Spinal cord (tissue), 10 donors: ENCODE data around the gene TMEM132D. TPM values are rescaled to one million over a fixed set of nuclear protein-coding genes. Genes with fewer than 3 reads are reported as not detected.

Source experiments
- DNase-seq, 6 donors: peaks; one replicate each; pipeline versions ENCODE4 v3.0.0 to v3.0.0-alpha.2; 2013 to 2015; ENCODE audit warnings: low spot score in 6 of 6, low read depth in 4 of 6
- H3K27ac ChIP-seq: one replicate; pipeline ENCODE4 v1.5.1; 2013; ENCODE audit warnings: low read depth, low read length, control low read depth
- H3K27me3 ChIP-seq: one replicate; pipeline ENCODE4 v1.6.1; 2013; ENCODE audit warnings: low read length; ENCODE audit not compliant: control insufficient read depth, insufficient read depth
- H3K36me3 ChIP-seq: one replicate; pipeline ENCODE4 v1.6.1; 2013; ENCODE audit warnings: low read length; ENCODE audit not compliant: control insufficient read depth, insufficient read depth
- H3K4me1 ChIP-seq: one replicate; pipeline ENCODE4 v1.6.1; 2013; ENCODE audit warnings: low read length; ENCODE audit not compliant: control insufficient read depth, insufficient read depth
- H3K4me3 ChIP-seq: one replicate; pipeline ENCODE4 v1.5.1; 2013; ENCODE audit warnings: low read depth, low read length, control low read depth
- H3K9me3 ChIP-seq: one replicate; pipeline ENCODE4 v1.6.1; 2013; ENCODE audit warnings: low read length; ENCODE audit not compliant: control insufficient read depth, insufficient read depth
- WGBS: methylation state at CpG from one replicate; pipeline ENCODE4 v1.1.5; 2013; ENCODE audit warnings: missing lambda C conversion rate; ENCODE audit not compliant: insufficient coverage; 5-methylcytosine and 5-hydroxymethylcytosine counted together
- polyA plus RNA-seq, 2 donors: library from polyadenylated mRNA; unstranded; fragments of 120-200 nt; gene quantifications; one replicate each; pipeline ENCODE4 v1.2.1, GENCODE V29; 2013; ENCODE audit not compliant: insufficient read length in 2 of 2
- total RNA-seq, 2 donors: library from RNA; depleted of rRNA in 1 of 2; stranded (reverse); fragments of 120-200 nt in 1 of 2; fragments of >200 nt in 1 of 2; gene quantifications; one replicate each; pipeline versions ENCODE4 v1.2.3 to v1.2.4, GENCODE V29; 2013 to 2014
- donor health status: healthy.

Gene TMEM132D
- total and polyA plus RNA-seq, 4 donors = 4.7 to 15.7 (median 12.6) TPM

DNA sequence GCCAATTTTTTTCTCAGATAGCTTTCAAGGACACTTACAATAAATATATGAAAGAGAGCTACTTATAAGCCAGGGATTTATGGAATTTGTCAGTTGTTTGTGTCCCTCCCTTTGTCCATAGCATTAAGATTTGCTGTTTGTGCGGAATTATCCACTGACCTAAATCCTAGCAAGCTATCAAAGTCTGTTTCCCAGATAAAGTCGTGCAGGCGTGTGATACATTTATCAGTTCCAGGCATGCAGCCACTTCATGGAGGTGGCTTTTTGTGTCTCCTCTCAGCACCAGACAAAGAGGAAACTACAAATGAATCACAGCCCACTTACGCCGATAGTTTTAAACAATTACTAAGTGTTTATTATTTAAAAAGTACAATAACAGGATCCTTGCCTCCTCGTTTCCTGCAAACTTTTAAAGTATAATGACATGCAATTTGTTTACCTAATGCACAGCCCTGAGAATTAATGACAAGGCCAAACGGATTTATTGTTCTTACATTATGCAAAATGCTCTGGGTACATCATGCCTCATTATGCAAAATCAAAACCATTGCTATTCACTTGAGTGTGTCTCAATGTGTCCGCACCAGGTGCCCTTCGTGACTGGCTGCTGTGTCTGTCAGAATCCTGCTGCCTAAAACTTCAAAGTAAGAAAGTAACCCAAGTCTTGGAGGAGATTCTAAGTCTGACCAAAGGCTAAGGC lies 627.3 kb downstream of the TMEM132D start:
- 45% methylated on average over 5 of the region's 9 CpGs for WGBS

DNA sequence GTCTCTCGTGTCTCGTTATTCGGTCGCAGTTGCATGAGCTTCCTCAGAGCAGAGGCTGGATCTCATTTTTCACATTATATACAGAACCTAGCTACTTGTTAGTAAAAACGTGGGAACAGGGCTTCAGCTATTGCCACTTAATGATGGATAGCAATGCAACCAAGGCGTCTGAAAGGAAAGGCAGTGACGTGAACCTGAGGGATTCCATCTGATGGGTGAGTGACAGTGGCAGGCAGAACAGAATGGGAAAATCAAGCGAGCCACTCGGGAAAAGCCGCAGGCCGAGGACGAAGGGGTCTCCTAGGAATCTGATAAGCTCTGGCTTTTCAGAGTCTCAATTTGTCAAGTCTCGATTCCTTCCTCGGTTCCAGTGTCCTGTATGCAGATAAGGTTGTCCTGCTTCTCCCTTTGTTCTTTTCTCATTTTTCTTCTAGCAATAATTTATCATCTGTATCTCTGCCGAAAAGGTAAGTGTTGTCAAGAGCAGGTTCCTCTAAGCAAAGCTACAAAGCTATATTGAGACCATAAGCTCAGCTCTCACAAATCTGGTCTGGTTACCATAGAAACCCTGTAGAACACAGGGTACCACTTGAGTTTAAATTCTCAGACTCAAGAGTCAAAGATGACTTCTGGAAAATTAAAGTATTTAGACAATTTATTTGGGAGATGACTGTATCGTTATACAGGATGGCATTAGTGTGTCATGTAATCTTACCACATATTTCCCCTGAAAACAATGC lies 633.9 kb downstream of the TMEM132D start:
- 47% methylated on average over 8 of the region's 16 CpGs for WGBS
- Histone ChIP-seq H3K4me1 (no peaks in the 10 kb centered on the region), H3K4me3 (no peak overlapping the region)

More for the DNA sequence above, 627.3 kb downstream of the TMEM132D start:
- Histone ChIP-seq H3K27me3 (no peaks in the 10 kb centered on the region), H3K36me3 (no peaks in the 10 kb centered on the region), H3K4me1 (no peaks in the 10 kb centered on the region), H3K4me3 (no peak overlapping the region), H3K27ac (no peak overlapping the region), H3K9me3 (no peaks in the 10 kb centered on the region)
- DNase-seq = peak in 2 of 6 donors; percentile 58 to 59

DNA sequence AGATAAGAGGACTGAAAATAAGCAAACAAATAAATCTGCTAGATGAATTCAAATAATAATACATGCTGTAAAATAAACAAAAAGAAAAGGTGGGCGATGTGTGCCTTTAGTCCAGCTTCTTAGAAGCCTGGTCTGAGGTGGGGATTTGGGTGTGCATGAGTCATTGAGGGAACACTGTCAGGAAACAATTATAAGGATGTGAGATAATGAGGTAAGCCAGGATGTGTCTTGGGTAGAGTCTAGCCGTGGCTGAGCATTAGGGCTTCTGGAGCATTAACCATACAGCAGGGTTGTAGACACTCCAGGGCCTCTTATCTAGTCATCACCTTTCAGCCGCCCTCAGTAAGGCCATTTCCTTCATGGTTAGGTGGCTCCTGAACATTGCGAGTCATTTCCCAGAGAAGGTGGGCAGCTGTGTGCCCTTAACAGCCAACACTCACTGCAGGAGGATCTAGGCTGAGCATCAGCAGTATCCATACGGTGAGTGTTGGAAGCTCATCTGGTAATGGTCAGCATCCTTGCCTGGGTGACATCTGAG lies 645.0 kb downstream of the TMEM132D start:
- H3K27ac ChIP-seq = no peak overlapping the region
- no peaks in the 10 kb centered on the region for H3K9me3 ChIP-seq
- no peak overlapping the region for H3K4me3 ChIP-seq
- 90% methylated on average over 4 of the region's 5 CpGs for WGBS
- no peaks in the 10 kb centered on the region for H3K27me3 ChIP-seq
- no peaks in the 10 kb centered on the region for H3K4me1 ChIP-seq
- H3K36me3 ChIP-seq = no peaks in the 10 kb centered on the region
- DNase-seq = no peak

More for the DNA sequence above, 633.9 kb downstream of the TMEM132D start:
- no peak overlapping the region for H3K27ac ChIP-seq
- peak in 2 of 6 donors; percentile 62 to 83 for DNase-seq
- no peaks in the 10 kb centered on the region for H3K9me3 ChIP-seq
- no peaks in the 10 kb centered on the region for H3K36me3 ChIP-seq
- H3K27me3 ChIP-seq = no peaks in the 10 kb centered on the region

DNA sequence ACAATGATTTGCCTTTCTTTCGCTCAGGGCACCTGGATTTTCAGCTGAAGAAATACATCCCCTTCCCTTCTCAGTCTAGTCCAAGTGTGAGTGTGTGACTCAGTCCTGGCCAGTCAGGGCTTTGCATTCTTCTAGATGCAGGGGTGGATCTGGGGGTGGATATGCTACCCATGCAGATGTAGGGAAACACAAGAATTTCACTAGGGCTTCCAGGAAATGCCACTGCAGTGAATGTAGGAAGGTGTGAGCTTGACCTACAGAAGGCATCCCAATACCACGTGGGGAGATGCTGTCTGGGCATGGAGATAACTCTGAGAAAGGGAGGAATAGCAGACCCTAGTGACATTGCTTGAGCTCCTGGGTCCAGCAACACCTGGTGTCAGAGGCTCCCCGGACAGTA lies 646.3 kb downstream of the TMEM132D start:
- WGBS = 97% methylated on average over 3 of the region's 3 CpGs
- DNase-seq = no peak
- no peaks in the 10 kb centered on the region for H3K36me3 ChIP-seq
- no peaks in the 10 kb centered on the region for H3K9me3 ChIP-seq
- H3K4me3 ChIP-seq = no peak overlapping the region
- no peak overlapping the region for H3K27ac ChIP-seq
- no peaks in the 10 kb centered on the region for H3K4me1 ChIP-seq
- H3K27me3 ChIP-seq = no peaks in the 10 kb centered on the region

DNA sequence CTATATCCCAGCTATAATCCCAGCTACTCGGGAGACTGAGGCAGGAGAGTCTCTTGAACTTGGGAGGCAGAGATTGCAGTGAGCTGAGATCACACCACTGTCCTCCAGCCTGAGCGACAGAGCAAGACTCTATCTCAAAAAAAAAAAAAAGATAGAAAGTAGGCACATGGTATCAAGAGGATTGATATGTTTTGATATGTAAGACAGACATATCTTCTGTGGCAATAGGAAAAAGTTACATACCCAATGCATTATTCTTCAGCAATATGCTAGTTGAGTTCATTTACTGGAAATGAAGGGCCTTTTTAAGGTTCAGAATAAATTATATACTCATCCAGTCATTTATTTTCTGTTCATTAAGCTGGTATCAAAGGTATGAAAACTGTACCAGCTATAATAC lies 657.2 kb downstream of the TMEM132D start:
- Histone ChIP-seq H3K4me3 (no peak overlapping the region), H3K4me1 (no peaks in the 10 kb centered on the region), H3K9me3 (no peaks in the 10 kb centered on the region), H3K36me3 (no peaks in the 10 kb centered on the region), H3K27ac (no peak overlapping the region), H3K27me3 (no peaks in the 10 kb centered on the region)
- WGBS = 100% methylated on average over 1 of the region's 2 CpGs
- no peak for DNase-seq

DNA sequence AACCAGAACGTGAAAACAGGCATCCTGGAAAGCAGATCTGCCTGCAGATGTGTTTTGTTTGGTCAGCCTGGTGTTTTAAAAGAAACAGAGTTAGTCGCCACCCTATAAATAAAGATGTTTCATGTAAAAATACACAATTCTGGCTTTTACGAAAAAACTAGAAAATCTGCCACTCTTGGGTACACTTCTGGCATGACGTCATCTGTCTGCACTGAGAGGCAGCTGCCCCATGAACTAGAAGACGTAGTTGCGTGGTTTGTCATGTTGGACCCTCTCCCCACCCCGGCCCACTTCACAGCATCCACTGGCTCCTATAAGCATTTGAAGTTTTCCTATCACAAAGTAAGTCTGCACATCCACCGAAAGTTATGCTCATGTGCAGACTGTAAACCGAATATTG lies 658.1 kb downstream of the TMEM132D start:
- WGBS = 76% methylated on average over 5 of the region's 9 CpGs

DNA sequence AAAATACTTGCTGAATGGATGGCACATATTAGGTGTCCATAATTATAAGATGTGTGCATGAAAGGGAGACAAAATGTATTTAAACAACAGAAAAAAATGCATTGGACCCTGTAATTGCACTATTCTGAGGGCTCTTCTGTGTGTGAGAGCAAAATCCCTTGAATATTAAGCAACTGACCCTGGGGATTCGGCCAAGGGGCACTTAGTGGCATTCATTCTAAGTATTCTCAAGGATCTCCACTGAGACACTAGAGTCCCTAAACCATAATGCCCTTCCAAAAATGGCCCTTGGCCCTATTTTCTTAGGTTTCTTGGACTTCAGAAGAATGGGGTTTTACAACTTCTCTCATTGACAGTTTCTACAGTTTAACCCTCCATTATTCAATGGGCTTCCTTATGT lies 662.0 kb downstream of the TMEM132D start:
- no peaks in the 10 kb centered on the region for H3K4me1 ChIP-seq
- WGBS = 60% methylated on average over 1 of the region's 1 CpG

More for the DNA sequence above, 658.1 kb downstream of the TMEM132D start:
- no peaks in the 10 kb centered on the region for H3K4me1 ChIP-seq
- H3K4me3 ChIP-seq = no peak overlapping the region
- H3K27me3 ChIP-seq = no peaks in the 10 kb centered on the region
- no peaks in the 10 kb centered on the region for H3K36me3 ChIP-seq
- DNase-seq = no peak
- H3K27ac ChIP-seq = no peak overlapping the region
- no peaks in the 10 kb centered on the region for H3K9me3 ChIP-seq

DNA sequence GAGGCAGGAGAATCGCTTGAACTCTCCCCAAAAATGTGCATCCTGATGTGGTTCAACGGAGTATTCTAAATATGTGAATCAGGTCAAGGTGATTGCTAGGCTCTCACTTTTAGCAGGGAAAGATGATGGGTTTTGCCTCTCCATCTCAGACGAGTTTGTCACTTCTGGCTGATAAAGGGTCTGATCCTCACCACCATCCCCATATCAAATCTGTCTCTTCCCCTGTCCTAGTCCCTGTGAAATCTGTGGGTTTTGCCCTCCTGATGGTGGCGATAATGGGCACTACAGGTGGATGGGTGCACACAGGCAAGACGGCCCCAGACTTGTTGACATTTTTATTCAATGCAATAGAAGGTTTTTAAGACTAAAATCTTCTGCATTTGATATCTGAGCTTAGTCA lies 665.9 kb downstream of the TMEM132D start:
- Histone ChIP-seq H3K4me1 (peaks cover 3% of the 10 kb centered on the region), H3K36me3 (no peaks in the 10 kb centered on the region), H3K27me3 (no peaks in the 10 kb centered on the region), H3K27ac (no peak overlapping the region), H3K4me3 (no peak overlapping the region), H3K9me3 (peaks cover 2% of the 10 kb centered on the region)
- 100% methylated on average over 1 of the region's 5 CpGs for WGBS
- DNase-seq = no peak

More for the DNA sequence above, 662.0 kb downstream of the TMEM132D start:
- peaks cover 2% of the 10 kb centered on the region for H3K9me3 ChIP-seq
- DNase-seq = peak in 1 of 6 donors; percentile 17
- H3K27me3 ChIP-seq = no peaks in the 10 kb centered on the region
- H3K36me3 ChIP-seq = no peaks in the 10 kb centered on the region
- H3K4me3 ChIP-seq = no peak overlapping the region
- H3K27ac ChIP-seq = no peak overlapping the region

DNA sequence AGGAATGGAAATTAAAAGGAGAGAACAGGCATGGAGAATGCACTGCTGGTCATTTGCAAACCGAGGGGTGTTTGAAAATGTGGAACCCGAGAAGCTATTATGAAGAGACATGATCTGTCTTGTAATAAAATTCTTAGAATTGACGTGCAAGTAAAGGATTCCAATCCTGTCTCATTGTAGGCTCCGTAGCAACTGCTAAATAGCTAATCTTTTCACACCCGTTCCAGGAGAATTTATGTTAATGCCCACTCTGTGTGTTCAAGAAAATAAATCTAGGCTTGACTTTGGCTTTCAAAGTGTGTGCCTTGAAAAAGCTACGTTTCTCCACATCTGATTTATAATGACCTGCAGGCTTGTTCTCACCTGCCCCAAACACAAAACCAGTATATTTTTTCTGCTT lies 669.6 kb downstream of the TMEM132D start:
- WGBS = 0% methylated on average over 2 of the region's 6 CpGs
- no peaks in the 10 kb centered on the region for H3K27me3 ChIP-seq
- peak in 3 of 6 donors; percentile 29 to 76 (median 47) for DNase-seq
- H3K27ac ChIP-seq = no peak overlapping the region
- no peaks in the 10 kb centered on the region for H3K36me3 ChIP-seq
- peaks cover 3% of the 10 kb centered on the region for H3K4me1 ChIP-seq
- no peak overlapping the region for H3K4me3 ChIP-seq
- H3K9me3 ChIP-seq = no peaks in the 10 kb centered on the region
